ENCODE measurements around the gene POU2AF1.
"Not testable (repeated sequence)": the region's sequence is repeated elsewhere in the genome, so short reads cannot be mapped to it uniquely, and the experiment has no call there.

Gene POU2AF1

GRCh38 chr11:111320199-111320598 is 58.9 kb downstream of the POU2AF1 start:
- not testable (repeated sequence) for DNase-seq (ENCODE audit: low read depth, low spot score)

- DNase-seq (ENCODE audit: low read depth, low spot score), result no peak
Measured at GRCh38 chr11:111319296-111319695, 59.8 kb downstream of the POU2AF1 start.

- DNase-seq (ENCODE audit: low read depth, low spot score), result no peak
Measured at GRCh38 chr11:111312076-111312475, 67.0 kb downstream of the POU2AF1 start.

- DNase-seq (ENCODE audit: low read depth, low spot score), result no peak
Measured at GRCh38 chr11:111310723-111311122, 68.4 kb downstream of the POU2AF1 start.

GRCh38 chr11:111310088-111310487 is 69.0 kb downstream of the POU2AF1 start:
- DNase-seq (ENCODE audit: low read depth, low spot score), result no peak

GRCh38 chr11:111309215-111309915 is 69.7 kb downstream of the POU2AF1 start:
- DNase-seq (ENCODE audit: low read depth, low spot score), result no peak

GRCh38 chr11:111308140-111308539 is 70.9 kb downstream of the POU2AF1 start:
- DNase-seq (ENCODE audit: low read depth, low spot score), result no peak

GRCh38 chr11:111307472-111308108 is 71.5 kb downstream of the POU2AF1 start:
- DNase-seq (ENCODE audit: low read depth, low spot score), result no peak

GRCh38 chr11:111306321-111306720 is 72.8 kb downstream of the POU2AF1 start:
- DNase-seq (ENCODE audit: low read depth, low spot score), result no peak

GRCh38 chr11:111305876-111306275 is 73.2 kb downstream of the POU2AF1 start:
- no peak for DNase-seq (ENCODE audit: low read depth, low spot score)

GRCh38 chr11:111305162-111305802 is 73.8 kb downstream of the POU2AF1 start:
- no peak for DNase-seq (ENCODE audit: low read depth, low spot score)

- peak; percentile 21 for DNase-seq (ENCODE audit: low read depth, low spot score)
Measured at GRCh38 chr11:111303461-111303860, 75.6 kb downstream of the POU2AF1 start.

GRCh38 chr11:111302298-111302697 is 76.8 kb downstream of the POU2AF1 start:
- no peak for DNase-seq (ENCODE audit: low read depth, low spot score)

All from astrocyte of the hippocampus (primary cell).